ENCODE data around the gene NT5C1B. TPM values are rescaled to one million over a fixed set of nuclear protein-coding genes. Genes with fewer than 3 reads are reported as not detected.

NT5C1B gene
- total RNA-seq, 6 donors from 2014 or later: not detected

GRCh38 chr2:18588049-18588448 lies 1.3 kb downstream of the NT5C1B start:
- no peaks in the 10 kb centered on the region for H3K36me3 ChIP-seq
- DNase-seq: no peak
- H3K27ac ChIP-seq: no peak overlapping the region
- H3K9me3 ChIP-seq: peaks cover 0 to 6% (median 0%) of the 10 kb centered on the region in 4 donors
- ATAC-seq (ENCODE audit: low FRiP score in 2 of 2): no peak
- H3K4me1 ChIP-seq: no peaks in the 10 kb centered on the region
- H3K27me3 ChIP-seq: no peaks in the 10 kb centered on the region
- WGBS, 2 donors: 81 to 92% methylated on average over 1 of the region's 1 CpG
- TF ChIP-seq POLR2AphosphoS5 (IDR thresholded peaks at IDR 0.05): no peak
- no peak for TF ChIP-seq POLR2A (IDR thresholded peaks at IDR 0.05)
- no peak for TF ChIP-seq CTCF (IDR thresholded peaks at IDR 0.05)
- no peak for TF ChIP-seq EP300 (IDR thresholded peaks at IDR 0.05)
- H3K4me3 ChIP-seq: no peak overlapping the region

DNA sequence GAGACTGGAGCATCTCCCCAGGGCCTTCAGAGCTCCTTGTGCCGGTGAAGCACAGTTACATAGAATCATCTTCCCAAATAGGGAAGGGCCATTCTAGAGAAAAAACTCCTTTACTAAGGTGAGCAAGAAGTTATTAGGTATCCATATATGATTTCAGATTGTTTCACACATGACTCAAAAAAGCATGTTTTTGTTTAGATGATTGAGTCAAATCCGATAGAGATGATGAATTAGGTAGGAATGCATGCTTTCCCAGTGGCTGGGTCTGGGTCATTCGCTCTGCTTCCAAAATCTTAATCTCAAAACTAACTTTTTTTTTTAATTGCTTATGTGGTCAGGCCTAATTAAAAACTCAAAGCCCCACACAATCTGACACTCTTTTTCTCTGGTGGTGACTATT lies 3.8 kb downstream of the NT5C1B start:
- Histone ChIP-seq H3K27me3 (no peaks in the 10 kb centered on the region), H3K4me3 (no peak overlapping the region), H3K36me3 (no peaks in the 10 kb centered on the region), H3K27ac (no peak overlapping the region), H3K4me1 (no peaks in the 10 kb centered on the region), H3K9me3 (peaks cover 0 to 6% (median 0%) of the 10 kb centered on the region in 4 donors)
- ATAC-seq (ENCODE audit: low FRiP score in 2 of 2): no peak
- 87 to 90% methylated on average over 3 of the region's 3 CpGs for WGBS, 2 donors
- no peak for DNase-seq
- no peak for TF ChIP-seq EP300 (IDR thresholded peaks at IDR 0.05)
- no peak for TF ChIP-seq CTCF (IDR thresholded peaks at IDR 0.05)
- no peak for TF ChIP-seq POLR2AphosphoS5 (IDR thresholded peaks at IDR 0.05)
- no peak for TF ChIP-seq POLR2A (IDR thresholded peaks at IDR 0.05)

GRCh38 chr2:18584608-18584954 lies 4.8 kb downstream of the NT5C1B start:
- H3K27me3 ChIP-seq: no peaks in the 10 kb centered on the region
- peaks cover 0 to 6% (median 0%) of the 10 kb centered on the region in 4 donors for H3K9me3 ChIP-seq
- no peaks in the 10 kb centered on the region for H3K4me1 ChIP-seq
- ATAC-seq (ENCODE audit: low FRiP score in 2 of 2) (no peak), DNase-seq (peak in 1 of 2 donors; percentile 71)
- WGBS, 2 donors: 90 to 92% methylated on average over 14 to 32 of the region's 32 CpGs
- TF ChIP-seq POLR2A (IDR thresholded peaks at IDR 0.05) (no peak), CTCF (IDR thresholded peaks at IDR 0.05) (no peak), EP300 (IDR thresholded peaks at IDR 0.05) (no peak), POLR2AphosphoS5 (IDR thresholded peaks at IDR 0.05) (no peak)
- no peak overlapping the region for H3K4me3 ChIP-seq
- no peaks in the 10 kb centered on the region for H3K36me3 ChIP-seq
- no peak overlapping the region for H3K27ac ChIP-seq

DNA sequence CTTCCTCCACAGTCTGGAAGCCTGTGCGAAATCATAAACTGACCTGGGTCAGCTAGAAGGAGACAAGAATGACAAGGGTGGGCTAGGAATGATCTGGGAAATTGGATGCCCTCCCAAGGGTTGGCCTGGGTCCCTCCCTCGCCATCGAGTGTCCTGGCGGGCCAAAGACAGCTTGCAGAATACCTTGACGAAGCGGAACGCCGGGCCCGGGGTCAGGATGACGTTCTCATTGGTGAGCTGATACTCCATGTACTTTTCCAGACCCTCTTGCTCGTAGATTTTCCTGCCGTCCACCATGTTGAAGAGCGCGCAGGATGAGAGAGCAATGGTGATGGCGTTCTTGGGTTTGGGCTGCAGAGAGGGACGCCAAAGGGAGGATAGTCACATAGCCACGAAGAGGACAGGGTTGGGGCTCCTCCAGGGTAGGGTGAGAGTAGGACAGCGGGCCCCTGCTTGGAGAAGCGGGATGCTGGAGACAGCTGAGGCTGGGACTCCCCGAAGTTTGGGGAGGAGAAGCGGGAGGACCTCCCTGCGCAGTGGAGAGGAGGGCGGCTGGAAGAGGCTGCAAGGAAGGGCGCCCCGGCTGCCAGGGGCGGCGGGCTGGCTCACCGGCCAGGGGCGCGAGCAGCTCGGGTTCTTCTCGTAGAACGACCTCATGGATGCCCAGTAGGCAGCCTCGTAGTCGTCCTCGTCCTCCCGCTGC lies 5.3 kb downstream of the NT5C1B start:
- WGBS, 2 donors: 95 to 96% methylated on average over 30 to 37 of the region's 37 CpGs
- DNase-seq: peak in 1 of 2 donors; percentile 58

More for the DNA sequence above, 5.3 kb downstream of the NT5C1B start:
- TF ChIP-seq POLR2A (IDR thresholded peaks at IDR 0.05): no peak
- TF ChIP-seq POLR2AphosphoS5 (IDR thresholded peaks at IDR 0.05): no peak
- no peak for TF ChIP-seq CTCF (IDR thresholded peaks at IDR 0.05)
- no peak for TF ChIP-seq EP300 (IDR thresholded peaks at IDR 0.05)
- Histone ChIP-seq H3K9me3 (peaks cover 0 to 6% (median 2%) of the 10 kb centered on the region in 4 donors), H3K27me3 (no peaks in the 10 kb centered on the region), H3K4me1 (no peaks in the 10 kb centered on the region), H3K36me3 (no peaks in the 10 kb centered on the region), H3K4me3 (no peak overlapping the region), H3K27ac (no peak overlapping the region)
- ATAC-seq (ENCODE audit: low FRiP score in 2 of 2): peak in 1 of 2 donors; percentile 63

Measured in upper lobe of left lung (tissue), 6 donors.